NB4 (cell line): ENCODE measurements around the gene SOX6.

Experiments used
- DNase-seq: peaks from one replicate; pipeline ENCODE4 v3.0.0; 2010; ENCODE audit warnings: low read depth
- H3K4me3 ChIP-seq: one replicate; pipeline ENCODE4 v1.5.1; 2011; ENCODE audit warnings: mild to moderate bottlenecking, low read depth, low read length, moderate library complexity
- CTCF ChIP-seq: IDR thresholded peaks from one replicate; pipeline ENCODE4 v1.5.1; 2012; ENCODE audit warnings: low read depth, low read length
- MAX ChIP-seq: IDR thresholded peaks from 2 replicates; pipeline ENCODE4 v1.6.1; 2011; ENCODE audit warnings: low read depth, low read length
- MYC ChIP-seq: IDR thresholded peaks from 2 replicates; pipeline ENCODE4 v1.6.1; 2011; ENCODE audit warnings: low read depth, low read length
- POLR2A ChIP-seq: IDR thresholded peaks from 2 replicates; pipeline ENCODE4 v1.6.1; 2011; ENCODE audit warnings: mild to moderate bottlenecking; ENCODE audit not compliant: insufficient read length; ENCODE audit errors: extremely low read depth

The SOX6 gene

GRCh38 chr11:16158426-16158994 is 197.8 kb downstream of the SOX6 start:
- no peak for DNase-seq
- H3K4me3 ChIP-seq = no peak overlapping the region
- TF ChIP-seq POLR2A = no peak

- TF ChIP-seq MAX = no peak
- TF ChIP-seq MYC = no peak
- TF ChIP-seq CTCF = no peak
- TF ChIP-seq POLR2A = no peak
- DNase-seq = no peak
Measured at GRCh38 chr11:16157327-16157726, 199.0 kb downstream of the SOX6 start.

GRCh38 chr11:16155448-16155847 is 200.9 kb downstream of the SOX6 start:
- TF ChIP-seq MAX (no peak), POLR2A (no peak), MYC (no peak), CTCF (no peak)
- H3K4me3 ChIP-seq = no peak overlapping the region
- DNase-seq = no peak

More at GRCh38 chr11:16157327-16157726, 199.0 kb downstream of the SOX6 start:
- no peak overlapping the region for H3K4me3 ChIP-seq

GRCh38 chr11:16154715-16155396 is 201.5 kb downstream of the SOX6 start:
- no peak for DNase-seq

GRCh38 chr11:16153951-16154350 is 202.4 kb downstream of the SOX6 start:
- no peak overlapping the region for H3K4me3 ChIP-seq
- TF ChIP-seq MAX (no peak), CTCF (no peak), POLR2A (no peak), MYC (no peak)
- no peak for DNase-seq

More at GRCh38 chr11:16154715-16155396, 201.5 kb downstream of the SOX6 start:
- TF ChIP-seq MYC = no peak
- TF ChIP-seq POLR2A = no peak
- TF ChIP-seq MAX = no peak
- no peak for TF ChIP-seq CTCF
- no peak overlapping the region for H3K4me3 ChIP-seq

- TF ChIP-seq MYC (no peak), MAX (no peak), POLR2A (no peak), CTCF (no peak)
Measured at GRCh38 chr11:16151138-16151537, 205.2 kb downstream of the SOX6 start.

More at GRCh38 chr11:16151138-16151537, 205.2 kb downstream of the SOX6 start:
- no peak for DNase-seq
- no peak overlapping the region for H3K4me3 ChIP-seq
